HG02973 (cell line): ENCODE data around the gene CD207.
"Not testable (repeated sequence)": the region's sequence is repeated elsewhere in the genome, so short reads cannot be mapped to it uniquely, and the experiment has no call there.

Experiments
- ATAC-seq: cut with Tn5 transposase; IDR thresholded peaks from one replicate; pipeline ENCODE4 v1.9.1; 2021; ENCODE audit warnings: moderate library complexity; ENCODE audit not compliant: unreplicated experiment

Gene CD207

GRCh38 chr2:70829916-70830315 lies 5.7 kb downstream of the CD207 start:
- ATAC-seq: no peak

GRCh38 chr2:70828914-70829824 lies 6.4 kb downstream of the CD207 start:
- no peak for ATAC-seq

GRCh38 chr2:70828115-70828514 lies 7.5 kb downstream of the CD207 start:
- ATAC-seq: no peak

GRCh38 chr2:70827388-70827787 lies 8.2 kb downstream of the CD207 start:
- ATAC-seq: no peak

GRCh38 chr2:70826696-70827350 lies 8.8 kb downstream of the CD207 start:
- no peak for ATAC-seq

GRCh38 chr2:70823249-70823648 lies 12.4 kb downstream of the CD207 start:
- no peak for ATAC-seq

- no peak for ATAC-seq
Measured at GRCh38 chr2:70822843-70823242, 12.8 kb downstream of the CD207 start.

GRCh38 chr2:70820499-70820898 lies 15.1 kb downstream of the CD207 start, which contains the start of gene CLEC4F:
Gene CLEC4F, minus strand, starts transcription at chr2:70820599. Its CDS starts 76 bp downstream, at chr2:70820523.
- no peak for ATAC-seq

GRCh38 chr2:70817284-70817954 lies 18.2 kb downstream of the CD207 start:
- no peak for ATAC-seq

GRCh38 chr2:70816726-70817125 lies 18.9 kb downstream of the CD207 start:
- no peak for ATAC-seq

- ATAC-seq: no peak
Measured at GRCh38 chr2:70808983-70809958, 26.3 kb downstream of the CD207 start.

GRCh38 chr2:70807828-70808118 lies 27.8 kb downstream of the CD207 start:
- no peak for ATAC-seq

- ATAC-seq: no peak
Measured at GRCh38 chr2:70807102-70807827, 28.4 kb downstream of the CD207 start.

GRCh38 chr2:70806620-70807019 lies 29.0 kb downstream of the CD207 start:
- ATAC-seq: no peak

- ATAC-seq: no peak
Measured at GRCh38 chr2:70806013-70806412, 29.6 kb downstream of the CD207 start.

GRCh38 chr2:70801607-70802263 lies 33.9 kb downstream of the CD207 start:
- no peak for ATAC-seq

- no peak for ATAC-seq
Measured at GRCh38 chr2:70799706-70800105, 35.9 kb downstream of the CD207 start.

GRCh38 chr2:70797996-70798395 lies 37.6 kb downstream of the CD207 start:
- ATAC-seq: not testable (repeated sequence)

GRCh38 chr2:70797506-70797905 lies 38.1 kb downstream of the CD207 start:
- ATAC-seq: no peak
